ENCODE data around the gene MAD1L1.

- TF ChIP-seq, protein P1, sequence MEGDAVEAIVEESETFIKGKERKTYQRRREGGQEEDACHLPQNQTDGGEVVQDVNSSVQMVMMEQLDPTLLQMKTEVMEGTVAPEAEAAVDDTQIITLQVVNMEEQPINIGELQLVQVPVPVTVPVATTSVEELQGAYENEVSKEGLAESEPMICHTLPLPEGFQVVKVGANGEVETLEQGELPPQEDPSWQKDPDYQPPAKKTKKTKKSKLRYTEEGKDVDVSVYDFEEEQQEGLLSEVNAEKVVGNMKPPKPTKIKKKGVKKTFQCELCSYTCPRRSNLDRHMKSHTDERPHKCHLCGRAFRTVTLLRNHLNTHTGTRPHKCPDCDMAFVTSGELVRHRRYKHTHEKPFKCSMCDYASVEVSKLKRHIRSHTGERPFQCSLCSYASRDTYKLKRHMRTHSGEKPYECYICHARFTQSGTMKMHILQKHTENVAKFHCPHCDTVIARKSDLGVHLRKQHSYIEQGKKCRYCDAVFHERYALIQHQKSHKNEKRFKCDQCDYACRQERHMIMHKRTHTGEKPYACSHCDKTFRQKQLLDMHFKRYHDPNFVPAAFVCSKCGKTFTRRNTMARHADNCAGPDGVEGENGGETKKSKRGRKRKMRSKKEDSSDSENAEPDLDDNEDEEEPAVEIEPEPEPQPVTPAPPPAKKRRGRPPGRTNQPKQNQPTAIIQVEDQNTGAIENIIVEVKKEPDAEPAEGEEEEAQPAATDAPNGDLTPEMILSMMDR (IDR thresholded peaks at IDR 0.05), result no peak
- TF ChIP-seq POLR2A (IDR thresholded peaks at IDR 0.05), result no peak
Measured at GRCh38 chr7:1949681-1950055, 283.1 kb downstream of the MAD1L1 start.
